OCI-LY3 (cell line): ENCODE data around the gene CASZ1.

Experiments
- CTCF ChIP-seq: fragments of 200-600, 300-600 bp; sonication (generic); IDR thresholded peaks from 2 replicates; pipeline ENCODE4 v1.5.1; 2014; ENCODE audit warnings: antibody characterized with exemption, low read length, low read depth
- EZH2phosphoT487 ChIP-seq: fragments of 200-600 bp; shearing (Covaris generic); IDR thresholded peaks from 2 replicates; pipeline ENCODE4 v1.6.1; 2018; ENCODE audit warnings: antibody characterized with exemption, mixed run types, low read depth

GRCh38 chr1:10693152-10693496 is 103.3 kb downstream of the CASZ1 start:
- TF ChIP-seq CTCF = no peak
- TF ChIP-seq EZH2phosphoT487 = no peak
